ENCODE measurements around the gene AP1B1. TPM values are rescaled to one million over a fixed set of nuclear protein-coding genes. Genes with fewer than 3 reads are reported as not detected.

AP1B1 gene
- total and polyA plus RNA-seq, 2 of the 13 experiments (the other 11 are each of a cell fraction or from before 2014, with no cell fraction given), result 26.6 to 29.7 TPM

DNA sequence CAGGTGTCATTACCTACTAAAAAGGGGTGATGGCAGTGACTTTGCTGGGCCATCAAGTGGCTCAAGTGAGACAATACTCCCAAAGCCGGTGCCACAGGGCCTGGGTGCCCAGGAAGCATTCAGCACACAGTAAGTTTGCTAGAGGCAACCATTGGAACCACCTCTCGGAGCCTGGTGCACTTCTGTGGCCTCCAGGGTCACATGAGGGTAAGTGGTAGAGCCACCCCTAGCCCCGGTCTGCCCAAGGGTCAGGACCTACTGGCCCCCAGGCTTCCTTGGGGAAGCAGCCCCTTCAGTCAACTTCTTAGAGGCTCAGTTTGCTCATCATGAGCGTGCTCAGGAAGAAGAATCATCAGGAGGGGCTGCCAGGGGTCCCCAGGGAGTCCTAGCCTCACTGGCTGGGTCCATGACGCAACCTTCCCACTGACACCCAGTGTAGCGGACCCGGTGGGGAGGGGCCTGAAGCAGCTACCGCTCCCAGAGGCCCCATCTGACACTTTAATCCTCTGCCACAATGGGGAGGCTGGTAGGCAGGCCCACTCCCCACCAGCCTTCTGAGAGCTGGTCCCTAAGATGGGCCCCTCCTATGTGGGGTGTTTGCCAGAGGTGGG, 55.4 kb downstream of the AP1B1 start:
- Histone ChIP-seq H3K9ac (ENCODE audit: insufficient read depth, low read depth, low read length) (no peak overlapping the region), H2AFZ (ENCODE audit: low read length) (no peak overlapping the region), H3K4me1 (ENCODE audit: insufficient read depth, low read length) (peaks cover 14% of the 10 kb centered on the region), H3K4me3 (replicated peaks in 1 of 3; ENCODE audit: insufficient read depth in 1 of 3, low read depth in 2 of 3, low read length in 3 of 3) (no peak overlapping the region), H3K36me3 (replicated peaks in 1 of 2; ENCODE audit: control insufficient read depth in 1 of 2, insufficient read depth in 2 of 2, low read length in 2 of 2) (peaks cover 12 to 28% of the 10 kb centered on the region in 2 experiments), H3K79me2 (ENCODE audit: insufficient read depth, low read length) (no peaks in the 10 kb centered on the region), H3K4me2 (ENCODE audit: low read depth, low read length) (no peak overlapping the region), H3K9me3 (ENCODE audit: low read length) (no peaks in the 10 kb centered on the region), H3K27me3 (ENCODE audit: control insufficient read depth in 1 of 2, insufficient read depth in 2 of 2, low read length in 2 of 2) (no peaks in the 10 kb centered on the region), H3K27ac (ENCODE audit: extremely low read length, insufficient read depth, low read length) (no peak overlapping the region), H4K20me1 (ENCODE audit: insufficient read depth, low read length) (no peaks in the 10 kb centered on the region)
- CTCF ChIA-PET (ENCODE audit: low intra/inter-chr PET ratio, low total read pairs), result no interaction called here
- intact Hi-C loops (cut with micrococcal nuclease; ENCODE audit: unreplicated experiment) (no loop called here), in situ Hi-C loops (cut with HindIII; ENCODE audit: extremely low pct_ligation_motif_present, low pct_unique_long_range_greater_than_20kb) (no loop called here)
- TF ChIP-seq ZNF34 (CRISPR knock-in tag; IDR thresholded peaks at IDR 0.05; ENCODE audit: borderline replicate concordance) (no peak), CEBPB (IDR thresholded peaks at IDR 0.05; ENCODE audit: borderline replicate concordance, low read depth, low read length) (0 out of 2 replicates have a peak, but pooled peaks have one; percentile 15)
- POLR2A ChIA-PET, result no interaction called here
- WGBS (ENCODE audit: low lambda C conversion rate), result no CpG with 5 or more reads among the region's 8 CpGs
- no TSS peak for BruUV-seq (replicated peaks)
- FAIRE-seq (no peak), DNase-seq (ENCODE audit: low spot score) (no peak), ATAC-seq (no peak)

DNA sequence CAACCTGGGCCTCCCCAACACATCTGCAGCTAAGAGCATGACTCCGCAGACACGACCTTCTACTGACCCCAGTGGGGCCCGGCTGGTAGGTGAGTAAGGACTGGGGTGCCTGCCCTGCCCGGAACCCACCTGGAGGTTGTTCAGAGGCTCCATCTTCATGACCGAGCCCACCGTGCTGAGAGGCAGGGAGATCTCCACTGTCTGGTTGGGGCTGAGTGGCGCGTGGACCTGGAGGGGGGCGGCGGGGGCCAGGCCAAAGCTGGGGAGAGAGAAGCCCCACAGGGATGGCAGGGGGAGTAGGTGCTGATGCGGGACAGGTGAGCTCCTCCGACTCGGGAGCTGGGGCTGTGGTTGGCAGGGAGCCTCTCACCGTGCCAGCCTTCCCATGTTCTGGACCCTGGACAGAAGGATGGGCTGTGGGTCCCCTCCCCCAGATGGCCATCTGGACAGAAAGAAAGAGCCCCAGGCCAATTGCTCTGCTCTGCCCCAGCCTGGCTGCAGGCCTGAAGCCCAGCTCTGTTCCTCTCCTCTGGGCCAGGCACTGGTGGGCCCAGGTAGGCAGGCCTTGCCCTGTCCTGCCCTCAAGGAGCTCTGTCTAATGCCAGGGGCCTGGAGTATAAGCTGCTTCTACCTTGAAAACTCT, 56.6 kb downstream of the AP1B1 start:
- no peak for ATAC-seq
- BruUV-seq (replicated peaks), result no TSS peak
- Histone ChIP-seq H3K9me3 (ENCODE audit: low read length) (no peaks in the 10 kb centered on the region), H3K4me3 (replicated peaks in 1 of 3; ENCODE audit: insufficient read depth in 1 of 3, low read depth in 2 of 3, low read length in 3 of 3) (no peak overlapping the region), H2AFZ (ENCODE audit: low read length) (no peak overlapping the region), H3K79me2 (ENCODE audit: insufficient read depth, low read length) (no peaks in the 10 kb centered on the region), H4K20me1 (ENCODE audit: insufficient read depth, low read length) (no peaks in the 10 kb centered on the region), H3K27me3 (ENCODE audit: control insufficient read depth in 1 of 2, insufficient read depth in 2 of 2, low read length in 2 of 2) (no peaks in the 10 kb centered on the region), H3K9ac (ENCODE audit: insufficient read depth, low read depth, low read length) (no peak overlapping the region), H3K4me2 (ENCODE audit: low read depth, low read length) (no peak overlapping the region), H3K36me3 (replicated peaks in 1 of 2; ENCODE audit: control insufficient read depth in 1 of 2, insufficient read depth in 2 of 2, low read length in 2 of 2) (peaks cover 6 to 21% of the 10 kb centered on the region in 2 experiments), H3K4me1 (ENCODE audit: insufficient read depth, low read length) (peaks cover 14% of the 10 kb centered on the region), H3K27ac (ENCODE audit: extremely low read length, insufficient read depth, low read length) (no peak overlapping the region)
- in situ Hi-C loops (cut with HindIII; ENCODE audit: extremely low pct_ligation_motif_present, low pct_unique_long_range_greater_than_20kb), result no loop called here
- WGBS (ENCODE audit: low lambda C conversion rate), result 98% methylated on average over 8 of the region's 14 CpGs
- FAIRE-seq, result no peak
- intact Hi-C loops (cut with micrococcal nuclease; ENCODE audit: unreplicated experiment), result no loop called here
- POLR2A ChIA-PET, result no interaction called here
- DNase-seq (ENCODE audit: low spot score), result no peak
- CTCF ChIA-PET (ENCODE audit: low intra/inter-chr PET ratio, low total read pairs), result no interaction called here
- TF ChIP-seq ZNF75D (CRISPR knock-in tag; IDR thresholded peaks at IDR 0.05; ENCODE audit: borderline replicate concordance) (no peak), SP1 (IDR thresholded peaks at IDR 0.05) (no peak), SP1 (CRISPR knock-in tag; IDR thresholded peaks at IDR 0.05) (no peak), CBX5 (CRISPR knock-in tag; IDR thresholded peaks at IDR 0.05; ENCODE audit: borderline replicate concordance) (no peak), ZNF232 (CRISPR knock-in tag; IDR thresholded peaks at IDR 0.05; ENCODE audit: borderline replicate concordance) (no peak), ZNF678 (CRISPR knock-in tag; IDR thresholded peaks at IDR 0.05) (no peak), SIX1 (CRISPR knock-in tag; IDR thresholded peaks at IDR 0.05; ENCODE audit: borderline replicate concordance) (no peak), KDM2A (CRISPR knock-in tag; IDR thresholded peaks at IDR 0.05; ENCODE audit: borderline replicate concordance, low read depth) (no peak), KDM4B (CRISPR knock-in tag; IDR thresholded peaks at IDR 0.05) (no peak), ZNF282 (IDR thresholded peaks at IDR 0.05; ENCODE audit: partially characterized antibody) (no peak), ZFP37 (CRISPR knock-in tag; IDR thresholded peaks at IDR 0.05; ENCODE audit: borderline replicate concordance) (no peak), FOXK2 (IDR thresholded peaks at IDR 0.05) (no peak), JARID2 (CRISPR knock-in tag; IDR thresholded peaks at IDR 0.05; ENCODE audit: insufficient replicate concordance) (no peak)
- TF ChIP-seq, protein P1, sequence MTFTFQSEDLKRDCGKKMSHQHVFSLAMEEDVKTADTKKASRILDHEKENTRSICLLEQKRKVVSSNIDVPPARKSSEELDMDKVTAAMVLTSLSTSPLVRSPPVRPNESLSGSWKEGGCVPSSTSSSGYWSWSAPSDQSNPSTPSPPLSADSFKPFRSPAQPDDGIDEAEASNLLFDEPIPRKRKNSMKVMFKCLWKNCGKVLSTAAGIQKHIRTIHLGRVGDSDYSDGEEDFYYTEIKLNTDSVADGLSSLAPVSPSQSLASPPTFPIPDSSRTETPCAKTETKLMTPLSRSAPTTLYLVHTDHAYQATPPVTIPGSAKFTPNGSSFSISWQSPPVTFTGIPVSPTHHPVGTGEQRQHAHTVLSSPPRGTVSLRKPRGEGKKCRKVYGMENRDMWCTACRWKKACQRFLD (CRISPR knock-in tag; IDR thresholded peaks at IDR 0.05; ENCODE audit: borderline replicate concordance), result no peak
- TF ChIP-seq, protein P2, sequence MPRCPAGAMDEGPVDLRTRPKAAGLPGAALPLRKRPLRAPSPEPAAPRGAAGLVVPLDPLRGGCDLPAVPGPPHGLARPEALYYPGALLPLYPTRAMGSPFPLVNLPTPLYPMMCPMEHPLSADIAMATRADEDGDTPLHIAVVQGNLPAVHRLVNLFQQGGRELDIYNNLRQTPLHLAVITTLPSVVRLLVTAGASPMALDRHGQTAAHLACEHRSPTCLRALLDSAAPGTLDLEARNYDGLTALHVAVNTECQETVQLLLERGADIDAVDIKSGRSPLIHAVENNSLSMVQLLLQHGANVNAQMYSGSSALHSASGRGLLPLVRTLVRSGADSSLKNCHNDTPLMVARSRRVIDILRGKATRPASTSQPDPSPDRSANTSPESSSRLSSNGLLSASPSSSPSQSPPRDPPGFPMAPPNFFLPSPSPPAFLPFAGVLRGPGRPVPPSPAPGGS (CRISPR knock-in tag; IDR thresholded peaks at IDR 0.05), result no peak

Measured in HepG2 (cell line).